Fibroblast of peridontal ligament (primary cell): ENCODE data around the gene GPR180.
A peak's percentile ranks its signal among the peaks of the same experiment; 100 is the strongest.

Experiments
- DNase-seq: peaks from one replicate; pipeline ENCODE4 v3.0.0-alpha.2; 2010; ENCODE audit errors: extremely low read depth

The GPR180 gene

GRCh38 chr13:94646904-94647303, 45.2 kb downstream of the GPR180 start:
- DNase-seq = no peak

- DNase-seq = peak; percentile 14
Measured at GRCh38 chr13:94656176-94656575, 54.5 kb downstream of the GPR180 start.

DNA sequence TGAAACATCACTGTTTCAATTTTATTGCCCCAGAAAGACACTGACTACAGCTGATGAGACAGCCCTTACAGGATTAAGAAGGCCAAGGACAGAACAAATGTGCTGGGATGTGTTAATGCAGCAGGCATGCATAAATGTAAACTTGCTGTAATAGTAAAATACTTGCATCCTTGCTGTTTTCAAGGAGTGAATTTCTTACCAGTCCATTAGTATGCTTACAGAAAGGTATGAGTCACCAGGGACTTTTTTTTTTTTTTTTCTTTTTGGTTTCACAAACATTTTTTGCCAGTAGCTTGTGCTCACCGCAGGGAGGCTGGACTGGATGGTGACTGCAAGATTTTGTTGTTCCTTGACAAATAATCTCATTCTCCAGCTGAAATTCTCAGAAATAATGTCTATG, 55.1 kb downstream of the GPR180 start:
- DNase-seq = peak; percentile 92

DNA sequence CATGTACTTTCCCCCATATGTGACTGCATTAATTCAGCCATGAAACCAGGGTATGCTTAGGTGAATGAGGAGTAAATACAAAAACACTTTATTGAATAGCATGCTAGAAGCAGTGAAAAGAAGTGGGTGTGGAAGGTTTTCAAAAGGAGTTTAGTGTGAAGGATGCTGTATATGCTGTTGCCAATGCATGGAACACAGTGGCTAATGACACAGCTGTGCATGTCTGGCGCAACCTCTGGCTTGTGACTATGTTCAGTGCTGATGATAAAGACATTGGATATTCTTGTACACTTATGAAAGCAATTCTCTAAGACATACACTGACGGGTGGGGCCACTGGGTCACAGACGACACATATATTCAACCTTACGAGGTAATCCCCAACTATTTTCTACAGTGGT, 55.5 kb downstream of the GPR180 start:
- DNase-seq = no peak

- no peak for DNase-seq
Measured at GRCh38 chr13:94658926-94659597, 57.4 kb downstream of the GPR180 start.

GRCh38 chr13:94659598-94659946, 57.9 kb downstream of the GPR180 start:
- DNase-seq = no peak

DNA sequence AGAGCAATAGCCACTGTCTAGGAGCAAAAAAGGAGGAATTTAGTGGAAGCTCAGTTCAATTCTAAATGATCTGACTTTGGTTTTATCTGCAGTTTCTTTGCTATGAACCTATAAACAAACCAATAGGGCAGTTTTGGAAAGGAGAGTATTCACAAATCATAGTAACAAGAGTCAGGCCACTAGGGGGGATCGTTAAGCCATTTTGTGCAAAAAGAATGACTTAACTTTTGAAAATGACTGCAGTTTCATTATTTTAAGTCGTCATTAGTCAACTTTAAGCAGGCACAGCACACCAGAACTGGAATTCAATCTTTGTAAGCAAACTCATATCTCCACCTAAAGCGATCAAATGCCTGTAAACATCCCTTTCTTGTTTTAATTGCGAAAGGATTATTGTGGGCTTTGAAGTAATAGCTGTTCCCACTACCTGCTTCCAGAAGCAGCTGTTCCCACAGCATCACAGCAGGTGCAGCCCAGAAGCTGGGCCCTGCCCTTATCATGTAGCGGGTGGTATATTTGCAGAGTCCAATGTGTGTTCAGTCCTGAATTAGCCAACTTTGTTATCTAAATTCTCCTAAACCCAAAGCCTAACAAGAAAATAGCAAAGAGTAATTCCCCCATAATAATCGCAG, 59.2 kb downstream of the GPR180 start:
- DNase-seq = peak; percentile 46

- DNase-seq = no peak
Measured at GRCh38 chr13:94661406-94661805, 59.7 kb downstream of the GPR180 start.

- DNase-seq = no peak
Measured at GRCh38 chr13:94662274-94662945, 60.8 kb downstream of the GPR180 start.

DNA sequence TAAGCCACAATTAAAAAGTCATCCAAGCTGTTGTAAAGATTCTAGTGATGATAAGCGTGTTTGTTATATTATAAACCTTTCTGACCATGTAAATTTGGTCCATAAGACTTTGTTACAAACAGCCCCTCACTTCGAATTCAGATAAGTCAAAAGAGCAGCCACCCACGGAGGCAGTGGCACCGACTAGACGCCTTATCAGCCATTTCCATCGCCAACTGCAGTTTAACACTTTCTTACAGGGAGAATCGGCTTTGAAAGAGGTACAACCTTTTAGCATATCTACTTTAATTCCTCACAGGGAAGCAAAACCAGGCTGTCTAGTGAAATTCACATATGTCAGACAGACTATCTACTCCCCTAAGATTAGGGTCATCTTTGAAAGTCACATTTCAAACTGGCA, 63.2 kb downstream of the GPR180 start:
- no peak for DNase-seq

GRCh38 chr13:94666065-94666464, 64.4 kb downstream of the GPR180 start:
- no peak for DNase-seq

GRCh38 chr13:94667190-94667589, 65.5 kb downstream of the GPR180 start:
- DNase-seq = no peak

- DNase-seq = no peak
Measured at GRCh38 chr13:94672400-94672799, 70.7 kb downstream of the GPR180 start.

DNA sequence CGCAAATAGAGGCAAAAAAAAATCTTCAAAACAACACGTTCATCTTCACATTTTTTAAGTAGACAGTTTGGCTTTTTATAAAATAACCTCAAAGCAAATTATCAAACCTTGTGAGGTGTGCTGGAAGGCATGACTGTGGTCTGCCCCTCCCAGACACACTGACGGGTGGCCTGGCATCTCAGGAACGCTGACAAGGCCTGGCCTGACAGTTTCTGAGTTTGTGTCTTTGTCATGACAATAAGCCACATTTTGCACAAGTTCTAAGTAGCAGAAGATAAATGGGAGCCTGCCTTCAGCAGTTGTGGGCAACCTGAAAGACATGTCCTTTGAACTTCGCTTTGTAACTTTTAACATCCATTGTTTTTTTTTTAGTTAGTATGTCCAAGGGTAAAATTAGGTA, 72.2 kb downstream of the GPR180 start:
- DNase-seq = no peak

GRCh38 chr13:94674609-94675348, 73.1 kb downstream of the GPR180 start:
- peak; percentile 38 for DNase-seq

DNA sequence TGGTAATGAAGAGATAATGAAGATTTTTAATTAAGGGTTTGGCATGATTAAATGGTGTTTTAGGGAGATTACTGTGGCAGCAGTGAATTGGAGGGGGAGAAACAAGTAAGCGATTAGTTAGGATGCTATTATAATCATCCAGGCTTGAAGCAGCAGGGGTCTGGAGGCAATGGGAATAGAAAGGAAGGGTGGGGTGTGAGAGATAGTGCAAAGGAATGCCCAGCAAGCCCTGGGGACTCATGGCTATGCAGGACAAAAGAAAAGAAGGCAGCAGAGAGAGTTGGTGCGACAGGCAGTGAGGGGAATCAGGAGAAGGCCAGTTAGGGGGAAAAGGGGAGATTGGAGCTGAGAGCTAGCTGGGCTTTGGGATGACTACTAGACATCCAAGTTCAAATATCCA, 76.1 kb downstream of the GPR180 start:
- DNase-seq = no peak

GRCh38 chr13:94678845-94679244, 77.2 kb downstream of the GPR180 start:
- DNase-seq = no peak

DNA sequence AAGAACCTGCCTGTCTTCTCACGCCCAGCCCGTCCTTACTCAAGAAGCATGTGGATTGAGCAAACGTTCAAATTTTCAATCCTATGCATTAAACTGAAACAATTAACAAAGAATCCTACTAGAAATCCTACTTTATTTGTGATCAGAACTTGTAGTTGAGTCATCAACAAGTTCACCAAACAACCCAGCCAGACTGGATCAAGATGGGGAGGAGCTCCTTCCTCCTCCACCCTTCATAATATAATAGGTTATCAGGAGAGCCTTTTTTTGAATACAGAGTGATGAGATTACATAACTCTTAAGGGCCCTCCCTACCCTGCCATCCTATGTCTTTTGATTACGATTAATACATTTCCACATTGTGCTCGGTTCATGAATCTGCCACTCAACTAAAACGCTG, 78.0 kb downstream of the GPR180 start:
- DNase-seq = no peak

DNA sequence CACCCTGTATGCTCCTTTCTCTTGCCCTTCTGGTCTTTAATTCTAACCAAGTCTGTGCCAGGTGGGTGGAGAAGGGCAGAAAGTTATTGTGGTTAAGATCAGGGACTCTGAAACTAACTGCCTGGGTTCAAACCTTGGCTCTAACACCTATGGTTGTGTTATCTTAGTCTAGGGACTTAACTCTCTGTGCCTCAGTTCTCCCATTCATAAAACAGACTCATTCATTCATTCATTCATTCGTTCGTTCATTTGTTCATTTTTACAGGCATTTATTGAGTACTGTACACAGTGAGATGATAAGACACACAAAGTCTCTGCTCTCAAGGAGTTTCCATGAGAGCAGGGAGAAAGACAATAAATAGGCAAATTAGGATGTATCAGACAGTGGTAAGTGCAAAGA, 80.6 kb downstream of the GPR180 start:
- no peak for DNase-seq

GRCh38 chr13:94683409-94683808, 81.8 kb downstream of the GPR180 start:
- DNase-seq = no peak
